Mucosa of gallbladder (tissue), 1 donor: ENCODE data around the gene CPSF4. TPM values are rescaled to one million over a fixed set of nuclear protein-coding genes. Genes with fewer than 3 reads are reported as not detected.

Experiments
- DNase-seq: peaks from one replicate; pipeline ENCODE4 v3.0.0-alpha.2; 2020; ENCODE audit warnings: low spot score
- total RNA-seq: library from RNA; stranded (reverse); gene quantifications from one replicate; pipeline ENCODE4 v1.2.1, GENCODE V29; 2021
- donor health status: DM: no; HTN: no; CAD: no.

The CPSF4 gene
- total RNA-seq: 29.0 TPM

DNA sequence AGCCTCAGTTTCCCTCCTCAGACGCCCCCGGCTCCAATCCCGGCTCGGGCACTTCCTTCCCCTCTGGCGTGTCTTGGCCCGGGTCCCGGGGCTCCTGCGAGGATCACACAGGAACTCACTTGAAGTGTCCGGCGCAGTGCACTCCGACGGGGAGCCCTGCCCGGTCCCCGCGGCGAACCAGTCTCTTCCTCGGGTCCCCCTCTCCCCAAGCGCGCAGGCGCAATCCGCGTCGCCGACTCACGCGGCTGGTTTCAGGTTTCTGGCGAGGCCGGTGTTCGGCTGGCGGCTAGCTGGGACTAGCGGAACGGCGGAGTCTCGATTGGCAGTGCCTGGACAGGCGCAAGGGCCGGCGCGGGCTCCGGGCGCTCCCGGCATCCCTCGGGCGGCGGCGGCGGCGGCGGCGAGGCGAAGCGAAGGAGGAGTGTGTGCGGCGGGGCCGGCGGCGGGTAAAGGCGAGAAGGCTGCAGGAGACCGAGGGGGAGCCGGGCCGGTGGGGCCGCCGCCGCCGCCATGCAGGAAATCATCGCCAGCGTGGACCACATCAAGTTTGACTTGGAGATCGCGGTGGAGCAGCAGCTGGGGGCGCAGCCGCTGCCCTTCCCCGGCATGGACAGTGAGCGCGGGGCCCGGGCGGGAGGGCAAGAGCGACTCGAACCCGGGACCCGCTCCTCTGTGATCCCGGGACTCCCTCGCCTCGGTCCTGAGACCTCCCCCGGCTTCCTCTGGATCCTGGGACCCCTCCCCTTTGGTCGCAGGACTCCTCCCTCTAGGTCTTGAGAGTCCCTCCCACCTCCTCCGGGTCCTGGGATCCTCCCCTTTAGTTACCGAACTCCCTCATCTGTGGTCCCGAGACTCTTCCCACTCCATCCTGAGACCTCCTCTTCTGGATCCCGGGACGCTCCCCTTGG, at the start of gene CPSF4, which contains the start of gene PTCD1:
TSS of gene CPSF4 (plus strand) at position 371 of the 908 bp plus-strand sequence. CDS start at position 511, 140 bp downstream.
TSS of gene PTCD1 (minus strand) at position 226 of the 908 bp plus-strand sequence. CDS start 3,556 bp downstream, outside the sequence.
- DNase-seq: peak; percentile 95

DNA sequence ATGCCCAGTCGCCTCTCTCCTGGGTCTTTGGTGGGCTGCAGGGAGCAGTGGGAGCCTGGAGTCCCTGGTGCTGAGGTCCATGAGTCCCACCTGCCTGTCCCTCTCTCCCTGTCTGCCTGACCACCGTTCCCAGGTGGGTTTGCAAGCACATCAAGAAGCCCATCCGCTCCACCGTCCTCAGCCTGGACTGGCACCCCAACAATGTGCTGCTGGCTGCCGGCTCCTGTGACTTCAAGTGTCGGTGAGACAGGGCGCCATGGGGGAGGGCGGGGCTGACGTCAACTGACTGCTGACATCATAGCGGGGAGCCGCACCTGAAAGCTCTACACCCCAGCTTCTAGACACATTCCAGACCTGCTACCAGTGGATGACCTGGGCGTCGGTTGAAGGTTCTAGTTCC, 49.0 kb upstream of the CPSF4 start:
- DNase-seq: no peak

DNA sequence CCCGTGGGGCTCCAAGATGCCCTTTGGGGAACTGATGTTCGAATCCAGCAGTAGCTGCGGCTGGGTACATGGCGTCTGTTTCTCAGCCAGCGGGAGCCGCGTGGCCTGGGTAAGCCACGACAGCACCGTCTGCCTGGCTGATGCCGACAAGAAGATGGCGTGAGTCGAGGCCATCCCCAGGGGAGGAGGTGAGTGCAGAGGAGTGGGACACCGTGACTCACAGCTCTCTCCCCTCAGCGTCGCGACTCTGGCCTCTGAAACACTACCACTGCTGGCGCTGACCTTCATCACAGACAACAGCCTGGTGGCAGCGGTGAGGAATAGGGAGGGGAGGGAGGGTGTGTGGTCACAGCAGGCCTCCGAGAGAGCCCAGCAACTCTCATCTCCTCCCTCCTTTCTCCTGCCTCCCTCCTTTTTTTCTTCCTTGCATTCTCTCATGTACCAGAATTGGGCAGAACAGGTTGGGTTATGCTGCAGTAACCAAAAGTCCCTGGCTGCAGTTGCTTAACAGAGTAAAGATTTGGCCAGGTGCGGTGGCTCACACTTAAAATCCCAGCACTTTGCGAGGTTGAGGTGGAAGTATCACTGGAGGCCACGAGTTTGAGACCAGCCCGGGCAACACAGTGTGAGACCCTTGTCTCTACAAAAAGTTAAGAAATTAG, 47.7 kb upstream of the CPSF4 start:
- DNase-seq: no peak

DNA sequence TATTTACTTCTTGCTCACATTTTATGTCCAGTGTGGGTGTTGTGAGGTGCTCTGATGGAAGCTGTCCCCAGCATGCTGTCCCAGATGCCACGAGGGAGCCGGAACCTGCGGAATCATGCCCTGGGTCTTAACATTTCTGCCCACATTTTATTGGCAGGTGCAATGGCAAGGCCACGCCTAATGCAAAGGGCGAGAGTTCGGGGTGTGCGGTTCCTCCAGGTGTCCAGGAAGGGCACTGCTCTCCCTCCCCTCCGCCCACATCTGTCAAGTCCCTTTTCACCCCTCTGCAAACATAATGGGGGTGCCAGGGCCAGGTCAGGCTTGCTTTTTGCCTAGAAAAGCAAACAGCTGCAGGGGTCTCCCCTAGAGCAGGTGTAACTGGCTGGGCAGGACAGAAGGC, 46.7 kb upstream of the CPSF4 start:
- no peak for DNase-seq

DNA sequence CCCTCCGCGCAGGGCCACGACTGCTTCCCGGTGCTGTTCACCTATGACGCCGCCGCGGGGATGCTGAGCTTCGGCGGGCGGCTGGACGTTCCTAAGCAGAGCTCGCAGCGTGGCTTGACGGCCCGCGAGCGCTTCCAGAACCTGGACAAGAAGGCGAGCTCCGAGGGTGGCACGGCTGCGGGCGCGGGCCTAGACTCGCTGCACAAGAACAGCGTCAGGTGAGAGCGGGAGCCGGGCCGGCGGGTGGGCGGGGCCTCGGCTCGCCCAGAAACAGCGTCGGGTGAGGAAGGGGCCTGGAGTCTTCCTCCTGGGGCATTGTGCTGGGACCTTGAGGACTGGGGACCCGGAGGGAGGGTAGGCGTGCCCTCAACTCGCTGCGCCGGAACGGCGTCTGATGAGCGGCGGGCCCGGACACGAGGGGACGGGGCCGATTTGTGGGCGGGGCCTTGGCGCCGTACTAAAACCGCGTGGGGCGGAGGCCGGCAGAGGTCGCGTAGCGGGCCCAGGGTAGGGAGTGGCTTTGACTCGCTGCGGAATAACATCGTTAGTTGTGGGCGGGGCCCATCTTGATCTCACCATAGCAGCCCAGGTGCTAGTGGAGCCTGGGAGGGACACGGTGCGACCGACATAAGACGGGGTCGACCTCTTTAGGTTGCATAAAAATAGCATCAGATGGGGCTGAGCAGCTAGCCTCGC, 45.9 kb upstream of the CPSF4 start:
- peak; percentile 77 for DNase-seq

- DNase-seq: no peak
Observed at GRCh38 chr7:99393355-99394187, 45.2 kb upstream of the CPSF4 start.

GRCh38 chr7:99394188-99394502, 44.6 kb upstream of the CPSF4 start:
- DNase-seq: no peak

DNA sequence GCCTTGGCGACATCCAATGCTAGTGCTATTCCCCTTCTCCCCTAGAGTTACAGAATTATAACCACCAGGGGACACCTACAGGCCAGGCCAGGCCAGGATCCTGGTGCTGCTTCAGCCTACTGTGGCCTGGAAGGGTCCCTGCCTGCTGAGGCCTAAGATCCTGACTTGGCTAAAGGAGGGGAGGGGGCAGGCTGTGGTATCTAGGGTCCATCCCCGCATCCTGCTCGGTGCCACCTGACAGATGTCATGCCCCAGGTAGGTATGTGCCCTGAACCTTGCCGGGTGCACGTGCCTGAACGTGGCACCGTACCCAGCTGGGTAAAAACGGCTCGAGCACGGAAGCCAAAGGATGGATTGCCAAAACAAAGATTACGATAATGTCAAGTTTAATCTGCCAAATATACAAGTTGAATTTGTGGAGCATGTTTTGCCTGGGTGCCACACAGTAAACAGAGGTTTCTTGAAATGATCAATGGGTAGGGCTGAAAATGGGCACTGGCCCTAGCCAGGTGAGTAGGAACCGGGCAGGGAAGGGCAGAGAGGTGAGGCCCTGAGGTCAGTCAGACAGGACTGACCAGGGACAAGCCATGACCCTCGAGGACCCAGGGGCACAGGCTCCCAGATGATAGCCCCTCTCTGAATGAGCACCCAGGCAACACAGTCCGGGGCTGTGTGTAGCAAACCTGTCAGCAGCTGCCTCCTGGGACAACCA, 43.0 kb upstream of the CPSF4 start:
- no peak for DNase-seq

DNA sequence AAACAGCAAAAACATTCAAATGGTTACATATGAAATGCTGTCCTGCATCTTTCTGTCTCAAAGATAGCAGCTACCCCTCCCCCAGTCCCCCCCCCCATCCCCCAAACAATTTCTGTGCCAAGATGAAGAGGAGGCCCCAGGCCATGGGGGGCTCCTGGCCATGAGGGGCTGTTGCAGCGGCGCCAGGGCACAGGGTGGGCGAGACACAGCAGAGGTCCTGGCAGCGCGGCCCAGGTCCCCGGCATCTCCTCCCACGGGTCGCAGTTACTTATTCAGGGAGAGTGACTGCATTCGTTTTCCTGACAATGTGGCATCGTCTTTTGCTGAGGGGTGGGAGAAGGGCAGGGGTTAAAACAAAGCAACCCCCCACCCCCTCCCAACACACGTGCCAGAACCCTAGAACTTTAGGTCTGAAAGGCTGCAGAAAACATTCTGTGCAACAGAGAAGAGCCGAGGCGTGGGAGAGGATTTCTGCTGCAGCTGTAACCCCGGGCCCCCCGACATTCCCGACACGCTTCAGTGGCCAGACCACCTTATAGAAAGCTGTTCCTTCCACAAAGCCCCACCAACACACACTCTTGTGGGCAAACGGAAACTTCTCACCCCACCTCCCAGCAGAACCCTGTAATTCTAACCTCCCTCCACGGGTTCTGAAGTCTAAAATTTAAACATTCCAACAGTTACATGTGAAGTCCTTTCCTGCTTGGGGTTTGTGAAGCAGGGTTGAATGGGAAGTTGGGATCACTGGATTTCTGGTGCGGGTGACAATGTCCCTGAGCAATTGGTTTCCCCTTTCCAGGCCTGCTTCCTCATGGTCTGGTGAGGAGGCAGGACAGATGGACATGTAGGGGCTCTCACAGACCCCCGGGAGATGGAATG, 42.1 kb upstream of the CPSF4 start:
- no peak for DNase-seq

DNA sequence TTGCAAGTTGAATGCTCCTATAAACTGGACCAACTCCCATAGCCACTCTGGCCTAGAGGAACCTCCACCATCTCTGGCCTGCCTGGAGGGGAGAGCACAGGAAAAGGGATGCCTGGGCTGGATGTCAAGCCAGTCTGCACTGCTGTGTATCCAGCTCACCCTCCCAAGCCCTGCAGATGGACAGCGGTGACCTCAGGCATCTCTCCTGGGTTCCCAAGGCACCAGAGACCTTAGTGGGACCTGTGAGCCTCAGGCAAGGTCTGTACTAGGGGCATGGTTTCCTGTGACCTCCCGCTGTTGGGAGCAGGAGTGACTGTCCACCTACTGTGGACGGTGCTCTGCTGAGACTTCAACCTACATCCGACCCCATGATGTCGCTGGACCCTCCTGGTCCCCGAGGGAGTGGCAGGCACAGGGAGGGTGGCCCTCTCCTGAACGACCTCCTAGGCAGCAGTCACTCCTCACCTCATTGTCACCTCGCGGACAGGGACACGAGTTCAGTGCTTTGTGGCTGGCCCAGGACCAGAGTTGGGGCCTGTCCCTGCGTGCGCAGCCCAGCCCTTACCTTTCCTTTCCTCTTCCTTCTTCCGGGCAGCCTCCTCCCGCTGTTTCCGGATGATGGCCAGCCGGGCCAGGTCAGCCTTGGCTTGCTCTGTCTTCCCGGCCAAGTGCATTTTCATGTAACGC, 41.3 kb upstream of the CPSF4 start:
- DNase-seq: no peak

- DNase-seq: no peak
Observed at GRCh38 chr7:99398891-99399445, 39.8 kb upstream of the CPSF4 start.

GRCh38 chr7:99399597-99399996, 39.1 kb upstream of the CPSF4 start:
- DNase-seq: no peak

- no peak for DNase-seq
Observed at GRCh38 chr7:99402854-99403253, 35.9 kb upstream of the CPSF4 start.

GRCh38 chr7:99403764-99404163, 35.0 kb upstream of the CPSF4 start:
- no peak for DNase-seq

GRCh38 chr7:99404235-99404976, 34.3 kb upstream of the CPSF4 start:
- no peak for DNase-seq

DNA sequence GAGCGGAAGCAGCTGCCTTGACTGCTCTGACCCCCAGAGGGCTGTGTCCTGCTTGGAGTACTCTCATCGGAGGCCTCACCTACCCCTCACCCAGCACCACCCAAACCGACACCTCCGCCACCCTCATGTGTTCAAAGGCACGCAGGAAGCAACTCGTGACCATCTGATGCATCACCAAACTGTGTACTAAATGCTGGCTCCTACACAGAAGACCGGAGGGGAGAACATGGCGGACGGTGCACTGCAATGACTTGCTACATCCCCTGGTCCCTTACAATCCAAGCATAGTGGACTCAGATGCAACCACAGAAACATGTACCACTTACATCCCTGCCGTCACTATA, 33.8 kb upstream of the CPSF4 start:
- no peak for DNase-seq

- DNase-seq: no peak
Observed at GRCh38 chr7:99406557-99406956, 32.2 kb upstream of the CPSF4 start.

DNA sequence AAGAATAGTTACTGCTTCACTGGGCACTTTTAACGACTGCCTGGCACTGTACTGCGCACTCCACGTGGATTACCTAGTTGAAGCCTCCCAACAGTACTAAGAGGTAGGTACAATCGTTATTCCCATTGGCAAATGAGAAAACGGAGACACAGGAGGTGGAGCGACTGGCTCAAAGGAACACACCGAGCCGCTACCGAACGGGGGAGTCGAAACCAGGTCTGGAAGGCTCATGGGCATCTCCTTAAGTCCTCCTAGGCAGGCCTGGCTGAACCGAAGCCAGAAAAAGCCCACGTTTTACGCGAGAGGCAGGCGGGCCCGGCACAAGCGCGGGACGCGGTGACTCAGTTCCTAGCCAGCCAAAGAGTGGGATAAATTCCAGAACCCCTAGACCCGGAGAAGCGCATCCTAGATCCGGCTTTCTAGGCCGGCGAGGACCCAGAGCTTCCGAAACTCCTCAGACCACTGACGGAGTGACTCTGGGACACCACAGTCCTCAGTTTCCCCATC, 30.8 kb upstream of the CPSF4 start:
- DNase-seq: no peak
